Tibial nerve (tissue), 4 donors: ENCODE data around the gene NOC2L. TPM values are rescaled to one million over a fixed set of nuclear protein-coding genes. Genes with fewer than 3 reads are reported as not detected.

ENCODE experiments used
- DNase-seq, 2 donors: peaks; one replicate each; pipeline ENCODE4 v3.0.0-alpha.2; 2019; ENCODE audit warnings: low spot score in 2 of 2
- H3K27ac ChIP-seq, 4 donors: fragments of 200-600 bp; sonication (generic) in 3 of 4; one replicate each; pipeline ENCODE4 v1.5.1; 2017 to 2019; ENCODE audit warnings: mild to moderate bottlenecking in 1 of 4
- H3K27me3 ChIP-seq, 2 donors: fragments of 200-600 bp; sonication (generic) in 1 of 2; one replicate each; pipeline versions ENCODE4 v1.5.1 to v1.6.0; 2017 to 2019
- H3K36me3 ChIP-seq, 3 donors: fragments of 200-600 bp; sonication (generic); one replicate each; pipeline ENCODE4 v1.5.1; 2018 to 2019
- H3K4me1 ChIP-seq, 4 donors: fragments of 200-600 bp; sonication (generic) in 3 of 4; one replicate each; pipeline ENCODE4 v1.5.1; 2017 to 2019
- H3K4me3 ChIP-seq, 4 donors: fragments of 200-600 bp; sonication (generic) in 3 of 4; one replicate each; pipeline ENCODE4 v1.5.1; 2017 to 2019; ENCODE audit warnings: mild to moderate bottlenecking in 1 of 4, moderate library complexity in 1 of 4
- H3K9me3 ChIP-seq, 4 donors: fragments of 200-600 bp; sonication (generic) in 3 of 4; one replicate each; pipeline ENCODE4 v1.5.1; 2017 to 2019
- CTCF ChIP-seq, 5 experiments: fragments of 200-600 bp in 3 of 5; fragments of 450-650 bp in 2 of 5; sonication (generic) in 3 of 5; IDR thresholded peaks; one replicate each; pipeline ENCODE4 v1.5.1; 2016 to 2019; ENCODE audit warnings: antibody characterized with exemption in 5 of 5, mild to moderate bottlenecking in 3 of 5, moderate library complexity in 2 of 5
- EP300 ChIP-seq, 2 donors: sonication (generic); formaldehyde crosslinking; IDR thresholded peaks; one replicate each; pipeline ENCODE4 v1.6.1; 2017; ENCODE audit warnings: antibody characterized with exemption in 2 of 2, mild to moderate bottlenecking in 1 of 2
- POLR2A ChIP-seq, 2 donors: fragments of 450-650 bp; IDR thresholded peaks; one replicate each; pipeline ENCODE4 v1.6.1; 2017; ENCODE audit warnings: antibody characterized with exemption in 2 of 2, mild to moderate bottlenecking in 2 of 2, moderate library complexity in 2 of 2
- WGBS, 2 donors: methylation state at CpG; one replicate each; pipeline ENCODE4 v1.1.5; 2018; 5-methylcytosine and 5-hydroxymethylcytosine counted together
- total RNA-seq, 4 donors: library from RNA; depleted of rRNA; stranded (reverse); fragments of >200 nt; gene quantifications; one replicate each; pipeline ENCODE4 v1.1.0, GENCODE V29; 2016

The NOC2L gene
- total RNA-seq, 4 donors from 2014 or later: 28.2 to 54.0 (median 46.4) TPM

GRCh38 chr1:905071-905749 lies 53.8 kb downstream of the NOC2L start:
- Histone ChIP-seq H3K4me1 (peaks cover 0 to 39% (median 17%) of the 10 kb centered on the region in 4 donors), H3K27ac (peak overlapping the region in 2 of 4 donors; percentile 21 to 28), H3K36me3 (no peaks in the 10 kb centered on the region), H3K27me3 (peaks cover 0 to 13% of the 10 kb centered on the region in 2 donors), H3K9me3 (no peaks in the 10 kb centered on the region), H3K4me3 (peak overlapping the region; percentile 22 to 53 (median 40))
- 4 to 10% methylated on average over 39 to 48 of the region's 49 CpGs for WGBS, 2 donors
- TF ChIP-seq EP300 (IDR thresholded peaks at IDR 0.05) (peak in 1 of 2 donors; percentile 10), POLR2A (IDR thresholded peaks at IDR 0.05) (no peak)
- DNase-seq: peak in 1 of 2 donors; percentile 12

GRCh38 chr1:904310-904950 lies 54.6 kb downstream of the NOC2L start:
- Histone ChIP-seq H3K4me3 (peak overlapping the region; percentile 22 to 53 (median 40)), H3K9me3 (no peaks in the 10 kb centered on the region), H3K27ac (peak overlapping the region in 2 of 4 donors; percentile 21 to 22), H3K4me1 (peaks cover 0 to 33% (median 17%) of the 10 kb centered on the region in 4 donors), H3K36me3 (no peaks in the 10 kb centered on the region), H3K27me3 (peaks cover 0 to 16% of the 10 kb centered on the region in 2 donors)
- no peak for TF ChIP-seq EP300 (IDR thresholded peaks at IDR 0.05)
- TF ChIP-seq POLR2A (IDR thresholded peaks at IDR 0.05): no peak
- peak; percentile 92 to 99 (median 94) for TF ChIP-seq CTCF (IDR thresholded peaks at IDR 0.05)
- DNase-seq: peak; percentile 58 to 59
- WGBS, 2 donors: 1 to 17% methylated on average over 22 to 82 of the region's 91 CpGs

DNA sequence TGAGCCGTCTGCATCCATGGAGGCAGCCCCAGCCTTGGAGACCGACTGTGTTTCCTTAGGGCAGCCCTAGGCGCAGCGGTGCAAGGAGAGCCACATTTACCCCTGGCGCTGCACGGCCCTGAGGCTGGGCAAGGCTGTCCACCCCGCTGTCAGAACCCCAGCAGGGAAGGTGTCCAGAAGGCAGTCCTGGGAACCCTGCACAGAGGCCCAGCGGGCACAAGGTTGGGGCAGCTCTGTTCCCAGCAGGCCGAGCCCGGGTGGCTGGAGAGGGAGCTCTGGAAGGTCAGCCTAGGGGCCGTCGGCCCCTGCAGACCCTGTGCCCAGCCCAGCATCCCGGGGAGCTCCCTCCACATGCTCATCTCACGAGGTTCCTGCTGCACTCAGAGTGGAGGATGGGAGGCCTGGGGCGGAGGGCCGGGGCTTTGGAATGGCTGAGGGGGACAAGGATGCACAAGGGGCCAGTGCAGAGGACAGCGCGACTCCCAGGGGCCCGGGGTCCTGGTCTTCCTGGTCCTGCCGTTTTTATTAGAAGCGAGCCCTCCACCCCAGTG lies 55.3 kb downstream of the NOC2L start:
- no peak for TF ChIP-seq EP300 (IDR thresholded peaks at IDR 0.05)
- no peak for TF ChIP-seq CTCF (IDR thresholded peaks at IDR 0.05)
- TF ChIP-seq POLR2A (IDR thresholded peaks at IDR 0.05): no peak
- Histone ChIP-seq H3K9me3 (no peaks in the 10 kb centered on the region), H3K27ac (no peak overlapping the region), H3K4me3 (peak overlapping the region in 2 of 4 donors; percentile 48 to 53), H3K36me3 (no peaks in the 10 kb centered on the region), H3K4me1 (peaks cover 0 to 33% (median 17%) of the 10 kb centered on the region in 4 donors), H3K27me3 (peaks cover 0 to 21% of the 10 kb centered on the region in 2 donors)
- DNase-seq: no peak
- WGBS, 2 donors: 87 to 88% methylated on average over 7 to 17 of the region's 21 CpGs

- Histone ChIP-seq H3K4me3 (no peak overlapping the region), H3K27me3 (peaks cover 0 to 26% of the 10 kb centered on the region in 2 donors), H3K9me3 (no peaks in the 10 kb centered on the region), H3K36me3 (no peaks in the 10 kb centered on the region), H3K27ac (no peak overlapping the region), H3K4me1 (peaks cover 0 to 33% (median 17%) of the 10 kb centered on the region in 4 donors)
- WGBS, 2 donors: 89 to 94% methylated on average over 10 of the region's 10 CpGs
- DNase-seq: peak in 1 of 2 donors; percentile 6
- no peak for TF ChIP-seq CTCF (IDR thresholded peaks at IDR 0.05)
- no peak for TF ChIP-seq POLR2A (IDR thresholded peaks at IDR 0.05)
- no peak for TF ChIP-seq EP300 (IDR thresholded peaks at IDR 0.05)
These were observed 55.8 kb downstream of the NOC2L start for GRCh38 chr1:903305-903704.

- Histone ChIP-seq H3K9me3 (no peaks in the 10 kb centered on the region), H3K27me3 (peaks cover 0 to 31% of the 10 kb centered on the region in 2 donors), H3K27ac (no peak overlapping the region), H3K4me3 (no peak overlapping the region), H3K36me3 (no peaks in the 10 kb centered on the region), H3K4me1 (peaks cover 0 to 33% (median 17%) of the 10 kb centered on the region in 4 donors)
- no peak for TF ChIP-seq CTCF (IDR thresholded peaks at IDR 0.05)
- no peak for TF ChIP-seq POLR2A (IDR thresholded peaks at IDR 0.05)
- TF ChIP-seq EP300 (IDR thresholded peaks at IDR 0.05): no peak
- WGBS, 2 donors: 91 to 94% methylated on average over 21 of the region's 21 CpGs
- peak in 1 of 2 donors; percentile 11 for DNase-seq
These were observed 56.3 kb downstream of the NOC2L start for GRCh38 chr1:902802-903201.
